ENCODE data around the gene GUK1. TPM values are rescaled to one million over a fixed set of nuclear protein-coding genes. Genes with fewer than 3 reads are reported as not detected.

The GUK1 gene
- total RNA-seq, 4 donors from 2014 or later = 292 to 354 (median 305) TPM

DNA sequence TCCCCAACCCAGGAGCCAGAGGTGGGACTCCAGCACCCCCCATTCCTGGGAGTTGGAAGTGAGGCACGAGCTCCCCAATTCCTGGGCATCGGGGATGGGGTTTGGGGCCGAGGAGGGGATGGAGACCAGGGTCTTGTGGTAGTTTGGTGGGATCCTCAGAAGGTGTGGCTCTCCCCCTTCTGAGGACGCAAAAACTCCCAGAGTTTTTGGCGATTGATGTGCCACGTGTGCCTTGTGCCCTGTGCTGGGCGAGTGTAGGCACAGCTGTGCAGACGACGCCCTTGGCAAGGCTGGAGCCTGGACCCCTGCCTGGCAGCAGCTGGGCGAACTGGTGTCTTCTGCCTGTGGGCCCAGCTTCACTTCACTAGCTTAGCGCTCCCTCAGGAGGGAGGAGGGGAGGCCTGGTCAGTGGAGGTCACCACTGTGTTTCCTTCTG lies 2.6 kb downstream of the GUK1 start:
- Histone ChIP-seq H3K9me3 (no peaks in the 10 kb centered on the region), H3K4me3 (peak overlapping the region in 1 of 4 donors; percentile 96), H3K27ac (replicated peaks in 1 of 4) (peak overlapping the region in 3 of 4 donors; percentile 98 to 99 (median 98)), H3K36me3 (peaks cover 7 to 37% (median 32%) of the 10 kb centered on the region in 4 donors), H3K27me3 (no peaks in the 10 kb centered on the region), H3K4me1 (peaks cover 46 to 76% (median 71%) of the 10 kb centered on the region in 4 donors)
- TF ChIP-seq, protein P1, sequence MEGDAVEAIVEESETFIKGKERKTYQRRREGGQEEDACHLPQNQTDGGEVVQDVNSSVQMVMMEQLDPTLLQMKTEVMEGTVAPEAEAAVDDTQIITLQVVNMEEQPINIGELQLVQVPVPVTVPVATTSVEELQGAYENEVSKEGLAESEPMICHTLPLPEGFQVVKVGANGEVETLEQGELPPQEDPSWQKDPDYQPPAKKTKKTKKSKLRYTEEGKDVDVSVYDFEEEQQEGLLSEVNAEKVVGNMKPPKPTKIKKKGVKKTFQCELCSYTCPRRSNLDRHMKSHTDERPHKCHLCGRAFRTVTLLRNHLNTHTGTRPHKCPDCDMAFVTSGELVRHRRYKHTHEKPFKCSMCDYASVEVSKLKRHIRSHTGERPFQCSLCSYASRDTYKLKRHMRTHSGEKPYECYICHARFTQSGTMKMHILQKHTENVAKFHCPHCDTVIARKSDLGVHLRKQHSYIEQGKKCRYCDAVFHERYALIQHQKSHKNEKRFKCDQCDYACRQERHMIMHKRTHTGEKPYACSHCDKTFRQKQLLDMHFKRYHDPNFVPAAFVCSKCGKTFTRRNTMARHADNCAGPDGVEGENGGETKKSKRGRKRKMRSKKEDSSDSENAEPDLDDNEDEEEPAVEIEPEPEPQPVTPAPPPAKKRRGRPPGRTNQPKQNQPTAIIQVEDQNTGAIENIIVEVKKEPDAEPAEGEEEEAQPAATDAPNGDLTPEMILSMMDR (IDR thresholded peaks at IDR 0.05) = no peak
- TF ChIP-seq POLR2AphosphoS5 (IDR thresholded peaks at IDR 0.05) = no peak
- no peak for TF ChIP-seq POLR2A (IDR thresholded peaks at IDR 0.05; ENCODE audit: low read depth)
- TF ChIP-seq EP300 (IDR thresholded peaks at IDR 0.05) = no peak
- WGBS = 62% methylated on average over 8 of the region's 11 CpGs
- intact Hi-C loops (cut with DNase I) = no loop called here
- DNase-seq (ENCODE audit: extremely low spot score) = no peak

DNA sequence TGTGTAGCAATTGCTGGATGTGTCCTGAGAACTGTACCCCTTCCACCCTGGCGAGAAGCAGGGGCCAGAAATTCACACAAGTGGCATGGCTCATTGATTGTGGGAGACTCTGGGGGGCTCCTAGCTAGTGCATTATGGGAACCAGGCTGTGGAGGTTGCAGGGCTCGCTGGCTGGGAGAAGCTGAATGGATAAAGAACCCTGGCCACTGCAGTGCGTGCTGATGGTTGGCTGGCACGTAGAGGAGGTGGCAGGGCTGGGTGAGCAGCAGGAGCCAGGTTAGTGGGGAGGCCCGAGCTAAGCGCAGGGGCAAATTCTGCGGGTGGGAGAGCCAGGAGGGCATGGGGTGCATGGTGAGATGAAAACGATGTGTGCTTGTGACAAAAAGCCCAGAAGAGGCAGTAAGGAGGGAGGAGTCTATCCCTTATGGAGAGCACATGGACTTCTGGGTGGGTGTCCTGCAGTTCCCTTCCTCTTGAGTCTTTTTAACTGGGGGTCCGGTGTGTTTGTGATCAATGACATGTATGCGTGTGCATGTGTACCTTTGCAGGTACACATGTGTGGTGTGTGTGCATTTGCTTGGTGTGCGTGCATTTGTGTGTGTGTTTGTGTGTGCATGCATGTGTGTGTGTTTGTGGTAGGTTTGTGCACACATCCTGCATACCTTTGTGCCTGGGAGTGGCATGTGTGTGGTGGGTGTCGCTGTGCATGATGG lies 3.6 kb downstream of the GUK1 start:
- Histone ChIP-seq H3K9me3 (no peaks in the 10 kb centered on the region), H3K36me3 (peaks cover 7 to 46% (median 40%) of the 10 kb centered on the region in 4 donors), H3K4me1 (peaks cover 53 to 85% (median 80%) of the 10 kb centered on the region in 4 donors), H3K27me3 (no peaks in the 10 kb centered on the region), H3K27ac (replicated peaks in 1 of 4) (no peak overlapping the region), H3K4me3 (no peak overlapping the region)
- TF ChIP-seq, protein P1 (IDR thresholded peaks at IDR 0.05) = no peak
- TF ChIP-seq EP300 (IDR thresholded peaks at IDR 0.05) (no peak), POLR2AphosphoS5 (IDR thresholded peaks at IDR 0.05) (no peak), POLR2A (IDR thresholded peaks at IDR 0.05; ENCODE audit: low read depth) (no peak)
- DNase-seq (ENCODE audit: extremely low spot score) = no peak
- intact Hi-C loops (cut with DNase I) = no loop called here
- 85% methylated on average over 12 of the region's 12 CpGs for WGBS

DNA sequence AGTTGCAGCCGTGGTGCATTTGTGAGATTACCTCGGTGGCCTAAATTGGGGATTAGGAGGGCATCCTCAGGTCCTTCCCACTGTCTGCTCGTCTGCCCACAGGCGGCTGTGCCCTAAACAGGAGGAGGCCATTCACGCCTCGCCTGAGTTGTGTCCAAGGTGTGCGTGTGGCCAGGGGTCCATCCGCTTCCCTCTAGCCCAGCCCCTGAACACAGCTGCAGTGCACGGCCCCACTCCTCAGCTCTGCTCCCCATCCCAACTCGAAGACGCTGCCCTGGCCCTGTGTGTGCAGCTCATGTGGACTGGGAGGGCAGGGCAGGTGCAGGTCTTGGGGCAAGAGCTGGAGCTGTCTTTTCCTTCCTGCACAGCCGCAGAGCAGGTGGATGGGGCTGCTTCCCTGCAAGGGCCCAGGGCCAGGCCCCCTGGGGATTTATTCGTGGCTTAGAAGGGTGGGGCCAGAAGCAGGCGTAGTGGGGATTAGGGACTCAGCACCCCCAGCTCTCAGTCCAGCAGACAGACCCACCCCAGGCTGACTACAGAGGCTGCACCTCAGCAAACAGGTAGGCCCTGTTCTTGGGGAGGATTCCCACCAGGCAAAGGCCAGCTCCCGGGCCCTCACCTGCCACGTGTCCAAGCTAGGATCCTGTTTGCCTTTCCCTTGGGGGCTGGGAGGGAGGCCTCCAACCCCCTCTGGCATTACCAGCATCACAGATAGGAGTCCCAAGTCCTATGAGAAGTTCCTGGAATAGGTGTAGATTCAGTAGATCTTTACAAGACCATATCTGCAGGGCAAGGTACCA lies 4.3 kb downstream of the GUK1 start:
- H3K27me3 ChIP-seq = no peaks in the 10 kb centered on the region
- no peak overlapping the region for H3K27ac ChIP-seq (replicated peaks in 1 of 4)
- intact Hi-C loops (cut with DNase I) = no loop called here
- TF ChIP-seq POLR2A (IDR thresholded peaks at IDR 0.05; ENCODE audit: low read depth) = no peak
- TF ChIP-seq, protein P1 (IDR thresholded peaks at IDR 0.05) = no peak
- peaks cover 7 to 52% (median 46%) of the 10 kb centered on the region in 4 donors for H3K36me3 ChIP-seq
- H3K4me3 ChIP-seq = no peak overlapping the region
- no peaks in the 10 kb centered on the region for H3K9me3 ChIP-seq
- H3K4me1 ChIP-seq = peaks cover 59 to 90% (median 82%) of the 10 kb centered on the region in 4 donors
- no peak for DNase-seq (ENCODE audit: extremely low spot score)
- 83% methylated on average over 14 of the region's 16 CpGs for WGBS

DNA sequence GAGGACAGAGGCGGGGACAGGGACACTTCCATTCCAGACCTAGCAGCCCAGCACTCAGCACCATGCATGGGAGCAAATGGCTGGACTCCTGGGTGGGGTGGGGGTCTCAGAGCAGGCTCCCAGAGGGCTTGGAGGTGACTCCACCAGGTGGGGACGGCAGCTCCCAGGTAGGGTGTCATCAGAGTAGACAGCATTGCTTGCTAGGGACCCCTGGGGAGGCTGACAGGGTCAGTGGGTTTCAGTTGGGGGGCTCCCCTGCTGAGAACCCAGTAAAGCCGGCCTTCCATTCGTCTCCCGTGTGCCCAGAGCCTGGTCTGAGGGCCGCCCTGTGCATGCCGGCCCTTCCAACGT lies 4.9 kb downstream of the GUK1 start:
- Histone ChIP-seq H3K4me3 (no peak overlapping the region), H3K27ac (replicated peaks in 1 of 4) (no peak overlapping the region), H3K9me3 (no peaks in the 10 kb centered on the region), H3K4me1 (peaks cover 63 to 94% (median 86%) of the 10 kb centered on the region in 4 donors), H3K27me3 (no peaks in the 10 kb centered on the region), H3K36me3 (peaks cover 7 to 52% (median 46%) of the 10 kb centered on the region in 4 donors)
- WGBS = 69% methylated on average over 6 of the region's 8 CpGs
- TF ChIP-seq, protein P1 (IDR thresholded peaks at IDR 0.05) = no peak
- TF ChIP-seq POLR2AphosphoS5 (IDR thresholded peaks at IDR 0.05) = no peak
- no peak for TF ChIP-seq EP300 (IDR thresholded peaks at IDR 0.05)
- no peak for TF ChIP-seq POLR2A (IDR thresholded peaks at IDR 0.05; ENCODE audit: low read depth)
- intact Hi-C loops (cut with DNase I) = no loop called here
- no peak for DNase-seq (ENCODE audit: extremely low spot score)

All from esophagus muscularis mucosa (tissue), 4 donors.